ENCODE measurements around the gene TTPAL.

The TTPAL gene

GRCh38 chr20:44450903-44451450, 24.7 kb upstream of the TTPAL start:
- no peak for DNase-seq (ENCODE audit: low spot score in 2 of 2)
- H3K4me1 ChIP-seq, result no peaks in the 10 kb centered on the region
- in situ Hi-C loops (cut with MboI; ENCODE audit: low sequenced_read_pairs), result no loop called here
- no peak overlapping the region for H3K4me3 ChIP-seq
- H3K9me3 ChIP-seq, result no peaks in the 10 kb centered on the region
- H3K27me3 ChIP-seq (ENCODE audit: low read depth), result no peaks in the 10 kb centered on the region
- H3K36me3 ChIP-seq (replicated peaks), result no peaks in the 10 kb centered on the region

- in situ Hi-C loops (cut with MboI; ENCODE audit: low sequenced_read_pairs), result no loop called here
- no peaks in the 10 kb centered on the region for H3K27me3 ChIP-seq (ENCODE audit: low read depth)
- no peaks in the 10 kb centered on the region for H3K9me3 ChIP-seq
- no peaks in the 10 kb centered on the region for H3K4me1 ChIP-seq
- no peaks in the 10 kb centered on the region for H3K36me3 ChIP-seq (replicated peaks)
- no peak for DNase-seq (ENCODE audit: low spot score in 2 of 2)
- no peak overlapping the region for H3K4me3 ChIP-seq
Observed at GRCh38 chr20:44454306-44454963, 21.2 kb upstream of the TTPAL start.

- Histone ChIP-seq H3K9me3 (no peaks in the 10 kb centered on the region), H3K4me1 (no peaks in the 10 kb centered on the region), H3K27me3 (ENCODE audit: low read depth) (no peaks in the 10 kb centered on the region), H3K4me3 (no peak overlapping the region), H3K36me3 (replicated peaks) (no peaks in the 10 kb centered on the region)
- no peak for DNase-seq (ENCODE audit: low spot score in 2 of 2)
- in situ Hi-C loops (cut with MboI; ENCODE audit: low sequenced_read_pairs), result no loop called here
Observed at GRCh38 chr20:44455126-44455525, 20.5 kb upstream of the TTPAL start.

- Histone ChIP-seq H3K9me3 (no peaks in the 10 kb centered on the region), H3K27me3 (ENCODE audit: low read depth) (no peaks in the 10 kb centered on the region), H3K36me3 (replicated peaks) (no peaks in the 10 kb centered on the region), H3K4me3 (no peak overlapping the region), H3K4me1 (no peaks in the 10 kb centered on the region)
- in situ Hi-C loops (cut with MboI; ENCODE audit: low sequenced_read_pairs), result no loop called here
- no peak for DNase-seq (ENCODE audit: low spot score in 2 of 2)
Observed at GRCh38 chr20:44456611-44457010, 19.1 kb upstream of the TTPAL start.

- Histone ChIP-seq H3K4me3 (no peak overlapping the region), H3K4me1 (no peaks in the 10 kb centered on the region), H3K36me3 (replicated peaks) (no peaks in the 10 kb centered on the region), H3K27me3 (ENCODE audit: low read depth) (no peaks in the 10 kb centered on the region), H3K9me3 (no peaks in the 10 kb centered on the region)
- no peak for DNase-seq (ENCODE audit: low spot score in 2 of 2)
- in situ Hi-C loops (cut with MboI; ENCODE audit: low sequenced_read_pairs), result no loop called here
Observed at GRCh38 chr20:44457016-44457415, 18.7 kb upstream of the TTPAL start.

- in situ Hi-C loops (cut with MboI; ENCODE audit: low sequenced_read_pairs), result no loop called here
- no peak for DNase-seq (ENCODE audit: low spot score in 2 of 2)
- H3K36me3 ChIP-seq (replicated peaks), result no peaks in the 10 kb centered on the region
Observed at GRCh38 chr20:44459271-44459670, 16.4 kb upstream of the TTPAL start.

GRCh38 chr20:44460795-44461141, 14.9 kb upstream of the TTPAL start:
- Histone ChIP-seq H3K4me1 (no peaks in the 10 kb centered on the region), H3K9me3 (no peaks in the 10 kb centered on the region), H3K36me3 (replicated peaks) (no peaks in the 10 kb centered on the region), H3K4me3 (no peak overlapping the region), H3K27me3 (ENCODE audit: low read depth) (no peaks in the 10 kb centered on the region)
- DNase-seq (ENCODE audit: low spot score in 2 of 2), result peak; percentile 25 to 34
- in situ Hi-C loops (cut with MboI; ENCODE audit: low sequenced_read_pairs), result loop anchor here (10.0 kb wide), 1 partner anchor 246 kb away; the partner anchor contains the start of gene OSER1

More at GRCh38 chr20:44459271-44459670, 16.4 kb upstream of the TTPAL start:
- Histone ChIP-seq H3K9me3 (no peaks in the 10 kb centered on the region), H3K4me1 (no peaks in the 10 kb centered on the region), H3K27me3 (ENCODE audit: low read depth) (no peaks in the 10 kb centered on the region), H3K4me3 (no peak overlapping the region)

- Histone ChIP-seq H3K4me3 (no peak overlapping the region), H3K9me3 (no peaks in the 10 kb centered on the region), H3K27me3 (ENCODE audit: low read depth) (no peaks in the 10 kb centered on the region), H3K36me3 (replicated peaks) (no peaks in the 10 kb centered on the region), H3K4me1 (no peaks in the 10 kb centered on the region)
- DNase-seq (ENCODE audit: low spot score in 2 of 2), result no peak
- in situ Hi-C loops (cut with MboI; ENCODE audit: low sequenced_read_pairs), result loop anchor here (10.0 kb wide), 1 partner anchor 246 kb away; the partner anchor contains the start of gene OSER1
Observed at GRCh38 chr20:44461142-44461802, 14.4 kb upstream of the TTPAL start.

GRCh38 chr20:44461803-44462174, 13.9 kb upstream of the TTPAL start:
- DNase-seq (ENCODE audit: low spot score in 2 of 2), result no peak
- H3K9me3 ChIP-seq, result no peaks in the 10 kb centered on the region
- in situ Hi-C loops (cut with MboI; ENCODE audit: low sequenced_read_pairs), result loop anchor here (10.0 kb wide), 1 partner anchor 247 kb away; the partner anchor contains the start of gene OSER1
- H3K4me3 ChIP-seq, result no peak overlapping the region
- H3K36me3 ChIP-seq (replicated peaks), result no peaks in the 10 kb centered on the region
- H3K4me1 ChIP-seq, result no peaks in the 10 kb centered on the region
- no peaks in the 10 kb centered on the region for H3K27me3 ChIP-seq (ENCODE audit: low read depth)

GRCh38 chr20:44463466-44463865, 12.2 kb upstream of the TTPAL start:
- no peak for DNase-seq (ENCODE audit: low spot score in 2 of 2)
- H3K9me3 ChIP-seq, result no peaks in the 10 kb centered on the region
- H3K4me1 ChIP-seq, result no peaks in the 10 kb centered on the region
- no peak overlapping the region for H3K4me3 ChIP-seq
- no peaks in the 10 kb centered on the region for H3K27me3 ChIP-seq (ENCODE audit: low read depth)
- no peaks in the 10 kb centered on the region for H3K36me3 ChIP-seq (replicated peaks)
- in situ Hi-C loops (cut with MboI; ENCODE audit: low sequenced_read_pairs), result loop anchor here (10.0 kb wide), 1 partner anchor 249 kb away; the partner anchor contains the start of gene OSER1

GRCh38 chr20:44464514-44464913, 11.2 kb upstream of the TTPAL start:
- H3K9me3 ChIP-seq, result no peaks in the 10 kb centered on the region
- in situ Hi-C loops (cut with MboI; ENCODE audit: low sequenced_read_pairs), result loop anchor here (10.0 kb wide), 1 partner anchor 250 kb away; the partner anchor contains the start of gene OSER1
- no peak for DNase-seq (ENCODE audit: low spot score in 2 of 2)
- H3K36me3 ChIP-seq (replicated peaks), result no peaks in the 10 kb centered on the region
- no peaks in the 10 kb centered on the region for H3K27me3 ChIP-seq (ENCODE audit: low read depth)
- H3K4me1 ChIP-seq, result no peaks in the 10 kb centered on the region
- no peak overlapping the region for H3K4me3 ChIP-seq

- no peaks in the 10 kb centered on the region for H3K36me3 ChIP-seq (replicated peaks)
- no peak overlapping the region for H3K4me3 ChIP-seq
- H3K27me3 ChIP-seq (ENCODE audit: low read depth), result no peaks in the 10 kb centered on the region
- H3K9me3 ChIP-seq, result no peaks in the 10 kb centered on the region
- no peaks in the 10 kb centered on the region for H3K4me1 ChIP-seq
- in situ Hi-C loops (cut with MboI; ENCODE audit: low sequenced_read_pairs), result loop anchor here (10.0 kb wide), 1 partner anchor 250 kb away; the partner anchor contains the start of gene OSER1
- DNase-seq (ENCODE audit: low spot score in 2 of 2), result no peak
Observed at GRCh38 chr20:44465001-44465560, 10.6 kb upstream of the TTPAL start.

GRCh38 chr20:44467289-44467883, 8.3 kb upstream of the TTPAL start:
- Histone ChIP-seq H3K4me1 (no peaks in the 10 kb centered on the region), H3K36me3 (replicated peaks) (no peaks in the 10 kb centered on the region), H3K27me3 (ENCODE audit: low read depth) (no peaks in the 10 kb centered on the region), H3K4me3 (no peak overlapping the region), H3K9me3 (no peaks in the 10 kb centered on the region)
- DNase-seq (ENCODE audit: low spot score in 2 of 2), result no peak
- in situ Hi-C loops (cut with MboI; ENCODE audit: low sequenced_read_pairs), result loop anchor here (10.0 kb wide), 1 partner anchor 253 kb away; the partner anchor contains the start of gene OSER1

All from HAP-1 (cell line).